Fibroblast of lung (primary cell): ENCODE data around the gene CISH. TPM values are rescaled to one million over a fixed set of nuclear protein-coding genes. Genes with fewer than 3 reads are reported as not detected.

ENCODE experiments used
- DNase-seq, 2 donors: peaks; one replicate each; pipeline versions ENCODE4 v3.0.0 to v3.0.0-alpha.2; 2010; ENCODE audit warnings: low read depth in 2 of 2
- H2AFZ ChIP-seq: 2 replicates; pipeline ENCODE4 v1.5.1; 2012; ENCODE audit warnings: low read length, control low read depth, inconsistent platforms
- H3K27ac ChIP-seq: 2 replicates; pipeline ENCODE4 v1.5.1; 2011; ENCODE audit warnings: low read length, control low read depth; ENCODE audit not compliant: insufficient read depth
- H3K27me3 ChIP-seq: 2 replicates; pipeline ENCODE4 v1.5.1; 2011; ENCODE audit warnings: mild to moderate bottlenecking, low read length; ENCODE audit not compliant: control insufficient read depth, insufficient read depth
- H3K36me3 ChIP-seq: 2 replicates; pipeline ENCODE4 v1.5.1; 2011; ENCODE audit warnings: low read length; ENCODE audit not compliant: control insufficient read depth, insufficient read depth
- H3K4me1 ChIP-seq: 2 replicates; pipeline ENCODE4 v1.5.1; 2011; ENCODE audit warnings: low read length; ENCODE audit not compliant: control insufficient read depth, insufficient read depth; ENCODE audit errors: extremely low read depth
- H3K4me2 ChIP-seq: 2 replicates; pipeline ENCODE4 v1.5.1; 2011; ENCODE audit warnings: low read length, control low read depth; ENCODE audit not compliant: insufficient read depth; ENCODE audit errors: extremely low read depth
- H3K4me3 ChIP-seq, 4 experiments: fragments of 200-600 bp in 1 of 4; sonication (generic) in 1 of 4; replicated peaks in 1 of 4; 2 replicates each; pipeline ENCODE4 v1.5.1; 2011 to 2016; ENCODE audit warnings: low read length in 4 of 4, low read depth in 3 of 4, mild to moderate bottlenecking in 3 of 4, control low read depth in 2 of 4, inconsistent platforms in 1 of 4, mixed read lengths in 1 of 4; ENCODE audit not compliant: insufficient read depth in 1 of 4; ENCODE audit errors: control extremely low read depth in 1 of 4
- H3K79me2 ChIP-seq: 2 replicates; pipeline ENCODE4 v1.5.1; 2012; ENCODE audit warnings: mild to moderate bottlenecking, low read length, inconsistent platforms; ENCODE audit not compliant: control insufficient read depth, insufficient read depth
- H3K9ac ChIP-seq: 2 replicates; pipeline ENCODE4 v1.5.1; 2011; ENCODE audit warnings: mild to moderate bottlenecking, low read length, control low read depth; ENCODE audit not compliant: insufficient read depth
- H3K9me3 ChIP-seq: 2 replicates; pipeline ENCODE4 v1.5.1; 2012; ENCODE audit warnings: low read depth, low read length; ENCODE audit not compliant: control insufficient read depth, insufficient read depth
- H4K20me1 ChIP-seq: 2 replicates; pipeline ENCODE4 v1.5.1; 2011; ENCODE audit warnings: low read length; ENCODE audit not compliant: control insufficient read depth, insufficient read depth; ENCODE audit errors: extremely low read depth
- CTCF ChIP-seq, 2 donors: IDR thresholded peaks in 1 of 2; conservative IDR thresholded peaks in 1 of 2; 1 replicate in 1 of 2; 2 replicates in 1 of 2; pipeline ENCODE4 v1.5.1; 2011 to 2012; ENCODE audit warnings: low read length in 2 of 2, control low read depth in 1 of 2, inconsistent platforms in 1 of 2, low read depth in 1 of 2, mild to moderate bottlenecking in 1 of 2
- EZH2 ChIP-seq: IDR thresholded peaks from 2 replicates; pipeline ENCODE4 v1.5.1; 2012; ENCODE audit warnings: low read length, control low read depth, mild to moderate bottlenecking; ENCODE audit errors: missing control alignments
- polyA plus RNA-seq, 2 donors: library from polyadenylated mRNA; depleted of rRNA in 1 of 2; stranded (reverse) in 1 of 2; unstranded in 1 of 2; fragments of >200 nt; gene quantifications; 2 replicates each; pipeline ENCODE4 v1.2.1, GENCODE V29; 2011 to 2012; ENCODE audit warnings: missing spikeins in 1 of 2
- total RNA-seq: library from RNA; depleted of rRNA; stranded (reverse); fragments of >200 nt; gene quantifications from 2 replicates; pipeline ENCODE4 v1.2.1, GENCODE V29; 2014

CISH gene
- total and polyA plus RNA-seq, 2 donors (not counting 1 experiment from before 2014, with no cell fraction given), result 0.99 to 1.9 TPM

- TF ChIP-seq CTCF (conservative IDR thresholded peaks at IDR 0.05 in 1 of 2, IDR thresholded peaks at IDR 0.05 in 1 of 2; ENCODE audit: low read depth in 1 of 2, low read length in 2 of 2), result no peak
- no peak for TF ChIP-seq EZH2
- Histone ChIP-seq H3K36me3 (no peaks in the 10 kb centered on the region), H3K9ac (no peak overlapping the region)
Observed at GRCh38 chr3:50585919-50586762, 25.4 kb downstream of the CISH start.

GRCh38 chr3:50584391-50584790 lies 27.2 kb downstream of the CISH start:
- H3K4me2 ChIP-seq, result no peak overlapping the region
- no peaks in the 10 kb centered on the region for H4K20me1 ChIP-seq
- no peaks in the 10 kb centered on the region for H3K79me2 ChIP-seq
- H3K9ac ChIP-seq, result no peak overlapping the region
- no peaks in the 10 kb centered on the region for H3K9me3 ChIP-seq
- H3K36me3 ChIP-seq, result peaks cover 2% of the 10 kb centered on the region
- H3K27ac ChIP-seq, result no peak overlapping the region
- DNase-seq, result no peak
- no peak overlapping the region for H3K4me3 ChIP-seq
- TF ChIP-seq EZH2 (no peak), CTCF (conservative IDR thresholded peaks at IDR 0.05 in 1 of 2, IDR thresholded peaks at IDR 0.05 in 1 of 2; ENCODE audit: low read depth in 1 of 2, low read length in 2 of 2) (no peak)
- no peak overlapping the region for H2AFZ ChIP-seq
- no peaks in the 10 kb centered on the region for H3K4me1 ChIP-seq
- no peaks in the 10 kb centered on the region for H3K27me3 ChIP-seq

More at GRCh38 chr3:50585919-50586762, 25.4 kb downstream of the CISH start:
- no peaks in the 10 kb centered on the region for H3K9me3 ChIP-seq
- no peak overlapping the region for H3K4me3 ChIP-seq
- H2AFZ ChIP-seq, result no peak overlapping the region
- H3K27me3 ChIP-seq, result no peaks in the 10 kb centered on the region
- H3K4me1 ChIP-seq, result no peaks in the 10 kb centered on the region
- H3K4me2 ChIP-seq, result no peak overlapping the region
- H3K79me2 ChIP-seq, result no peaks in the 10 kb centered on the region
- no peak overlapping the region for H3K27ac ChIP-seq
- DNase-seq, result no peak
- no peaks in the 10 kb centered on the region for H4K20me1 ChIP-seq

- DNase-seq, result no peak
- H3K36me3 ChIP-seq, result peaks cover 2% of the 10 kb centered on the region
- no peaks in the 10 kb centered on the region for H3K4me1 ChIP-seq
- no peak overlapping the region for H3K4me2 ChIP-seq
- no peak overlapping the region for H3K27ac ChIP-seq
- no peaks in the 10 kb centered on the region for H4K20me1 ChIP-seq
- no peak overlapping the region for H3K9ac ChIP-seq
- H2AFZ ChIP-seq, result no peak overlapping the region
- H3K4me3 ChIP-seq, result no peak overlapping the region
- H3K9me3 ChIP-seq, result no peaks in the 10 kb centered on the region
- no peaks in the 10 kb centered on the region for H3K79me2 ChIP-seq
- no peaks in the 10 kb centered on the region for H3K27me3 ChIP-seq
- TF ChIP-seq CTCF (conservative IDR thresholded peaks at IDR 0.05 in 1 of 2, IDR thresholded peaks at IDR 0.05 in 1 of 2; ENCODE audit: low read depth in 1 of 2, low read length in 2 of 2) (no peak), EZH2 (no peak)
Observed at GRCh38 chr3:50583897-50584296, 27.7 kb downstream of the CISH start.
